GM19397 (cell line): Measurements from ENCODE around the gene SLC22A13.
"Not testable (repeated sequence)": the region's sequence is repeated elsewhere in the genome, so short reads cannot be mapped to it uniquely, and the experiment has no call there.

Experiments
- ATAC-seq: cut with Tn5 transposase; IDR thresholded peaks from one replicate; pipeline ENCODE4 v1.9.1; 2021; ENCODE audit warnings: mild to moderate bottlenecking, moderate library complexity; ENCODE audit not compliant: unreplicated experiment

The SLC22A13 gene

GRCh38 chr3:38265604-38266307, at the start of gene SLC22A13:
Gene SLC22A13 (plus strand): TSS chr3:38265812. CDS start chr3:38265861, 49 bp downstream.
- ATAC-seq: no peak

- ATAC-seq: no peak
Observed at GRCh38 chr3:38219609-38220197, 45.9 kb upstream of the SLC22A13 start.

- ATAC-seq: no peak
Observed at GRCh38 chr3:38221005-38221404, 44.6 kb upstream of the SLC22A13 start.

- no peak for ATAC-seq
Observed at GRCh38 chr3:38222032-38222634, 43.5 kb upstream of the SLC22A13 start.

- ATAC-seq: no peak
Observed at GRCh38 chr3:38224357-38224756, 41.3 kb upstream of the SLC22A13 start.

- no peak for ATAC-seq
Observed at GRCh38 chr3:38226273-38226672, 39.3 kb upstream of the SLC22A13 start.

- ATAC-seq: no peak
Observed at GRCh38 chr3:38227989-38228388, 37.6 kb upstream of the SLC22A13 start.

GRCh38 chr3:38229036-38229435, 36.6 kb upstream of the SLC22A13 start:
- ATAC-seq: no peak

GRCh38 chr3:38232701-38233100, 32.9 kb upstream of the SLC22A13 start:
- ATAC-seq: no peak

- ATAC-seq: no peak
Observed at GRCh38 chr3:38235466-38235865, 30.1 kb upstream of the SLC22A13 start.

GRCh38 chr3:38238416-38239008, 27.1 kb upstream of the SLC22A13 start:
- no peak for ATAC-seq

GRCh38 chr3:38242812-38243211, 22.8 kb upstream of the SLC22A13 start:
- not testable (repeated sequence) for ATAC-seq

- ATAC-seq: no peak
Observed at GRCh38 chr3:38245930-38246329, 19.7 kb upstream of the SLC22A13 start.

GRCh38 chr3:38247366-38248035, 18.1 kb upstream of the SLC22A13 start:
- no peak for ATAC-seq

GRCh38 chr3:38250198-38250597, 15.4 kb upstream of the SLC22A13 start:
- ATAC-seq: no peak

GRCh38 chr3:38251197-38251596, 14.4 kb upstream of the SLC22A13 start:
- no peak for ATAC-seq

GRCh38 chr3:38253704-38254103, 11.9 kb upstream of the SLC22A13 start:
- ATAC-seq: no peak

GRCh38 chr3:38254872-38255271, 10.7 kb upstream of the SLC22A13 start:
- no peak for ATAC-seq

GRCh38 chr3:38255627-38256026, 10.0 kb upstream of the SLC22A13 start:
- ATAC-seq: no peak

GRCh38 chr3:38257583-38257982, 8.0 kb upstream of the SLC22A13 start:
- no peak for ATAC-seq

- no peak for ATAC-seq
Observed at GRCh38 chr3:38260474-38260873, 5.1 kb upstream of the SLC22A13 start.
